ENCODE data around the gene SUCLA2.
"Not testable (repeated sequence)": the region's sequence is repeated elsewhere in the genome, so short reads cannot be mapped to it uniquely, and the experiment has no call there.

SUCLA2 gene

GRCh38 chr13:48018637-48019036 lies 17.6 kb upstream of the SUCLA2 start:
- DNase-seq (ENCODE audit: insufficient read length) = no peak
- TF ChIP-seq TAF1 (IDR thresholded peaks at IDR 0.05; ENCODE audit: borderline replicate concordance, low read depth, low read length) (no peak), POLR2AphosphoS5 (IDR thresholded peaks at IDR 0.05; ENCODE audit: low read depth, low read length) (no peak), POLR2A (IDR thresholded peaks at IDR 0.05; ENCODE audit: low read depth, low read length) (no peak)
- FAIRE-seq = no peak

- FAIRE-seq (no peak), DNase-seq (ENCODE audit: insufficient read length) (no peak)
- TF ChIP-seq POLR2A (IDR thresholded peaks at IDR 0.05; ENCODE audit: low read depth, low read length) (no peak), TAF1 (IDR thresholded peaks at IDR 0.05; ENCODE audit: borderline replicate concordance, low read depth, low read length) (no peak), POLR2AphosphoS5 (IDR thresholded peaks at IDR 0.05; ENCODE audit: low read depth, low read length) (no peak)
Measured at GRCh38 chr13:48014359-48014758, 13.3 kb upstream of the SUCLA2 start.

- TF ChIP-seq POLR2AphosphoS5 (IDR thresholded peaks at IDR 0.05; ENCODE audit: low read depth, low read length) (no peak), TAF1 (IDR thresholded peaks at IDR 0.05; ENCODE audit: borderline replicate concordance, low read depth, low read length) (no peak), POLR2A (IDR thresholded peaks at IDR 0.05; ENCODE audit: low read depth, low read length) (no peak)
- FAIRE-seq = no peak
- DNase-seq (ENCODE audit: insufficient read length) = no peak
Measured at GRCh38 chr13:48012668-48013067, 11.6 kb upstream of the SUCLA2 start.

GRCh38 chr13:48010698-48011097 lies 9.6 kb upstream of the SUCLA2 start:
- TF ChIP-seq POLR2A (IDR thresholded peaks at IDR 0.05; ENCODE audit: low read depth, low read length) (no peak), TAF1 (IDR thresholded peaks at IDR 0.05; ENCODE audit: borderline replicate concordance, low read depth, low read length) (no peak), POLR2AphosphoS5 (IDR thresholded peaks at IDR 0.05; ENCODE audit: low read depth, low read length) (no peak)
- no peak for FAIRE-seq
- DNase-seq (ENCODE audit: insufficient read length) = no peak

- FAIRE-seq = no peak
- no peak for DNase-seq (ENCODE audit: insufficient read length)
- TF ChIP-seq TAF1 (IDR thresholded peaks at IDR 0.05; ENCODE audit: borderline replicate concordance, low read depth, low read length) (no peak), POLR2AphosphoS5 (IDR thresholded peaks at IDR 0.05; ENCODE audit: low read depth, low read length) (no peak), POLR2A (IDR thresholded peaks at IDR 0.05; ENCODE audit: low read depth, low read length) (no peak)
Measured at GRCh38 chr13:48009284-48009683, 8.2 kb upstream of the SUCLA2 start.

GRCh38 chr13:48006396-48006795 lies 5.3 kb upstream of the SUCLA2 start:
- DNase-seq (ENCODE audit: insufficient read length) (no peak), FAIRE-seq (no peak)
- no peak for TF ChIP-seq POLR2A (IDR thresholded peaks at IDR 0.05; ENCODE audit: low read depth, low read length)
- TF ChIP-seq TAF1 (IDR thresholded peaks at IDR 0.05; ENCODE audit: borderline replicate concordance, low read depth, low read length) = no peak
- TF ChIP-seq POLR2AphosphoS5 (IDR thresholded peaks at IDR 0.05; ENCODE audit: low read depth, low read length) = no peak

GRCh38 chr13:48004201-48004600 lies 3.1 kb upstream of the SUCLA2 start:
- DNase-seq (ENCODE audit: insufficient read length) (no peak), FAIRE-seq (no peak)
- no peak for TF ChIP-seq TAF1 (IDR thresholded peaks at IDR 0.05; ENCODE audit: borderline replicate concordance, low read depth, low read length)
- no peak for TF ChIP-seq POLR2A (IDR thresholded peaks at IDR 0.05; ENCODE audit: low read depth, low read length)
- no peak for TF ChIP-seq POLR2AphosphoS5 (IDR thresholded peaks at IDR 0.05; ENCODE audit: low read depth, low read length)

- peak; percentile 38 for FAIRE-seq
- DNase-seq (ENCODE audit: insufficient read length) = not testable (repeated sequence)
Measured at GRCh38 chr13:48001999-48002398, 926 bp upstream of the SUCLA2 start.

- no peak for FAIRE-seq
Measured at GRCh38 chr13:48000559-48001113, 437 bp downstream of the SUCLA2 start.

GRCh38 chr13:47999973-48000372 lies 1.1 kb downstream of the SUCLA2 start:
- DNase-seq (ENCODE audit: insufficient read length) (no peak), FAIRE-seq (no peak)
- no peak for TF ChIP-seq POLR2A (IDR thresholded peaks at IDR 0.05; ENCODE audit: low read depth, low read length)
- TF ChIP-seq POLR2AphosphoS5 (IDR thresholded peaks at IDR 0.05; ENCODE audit: low read depth, low read length) = no peak
- TF ChIP-seq TAF1 (IDR thresholded peaks at IDR 0.05; ENCODE audit: borderline replicate concordance, low read depth, low read length) = no peak

More at GRCh38 chr13:48000559-48001113, 437 bp downstream of the SUCLA2 start:
- DNase-seq (ENCODE audit: insufficient read length) = no peak
- TF ChIP-seq POLR2AphosphoS5 (IDR thresholded peaks at IDR 0.05; ENCODE audit: low read depth, low read length) (no peak), POLR2A (IDR thresholded peaks at IDR 0.05; ENCODE audit: low read depth, low read length) (no peak), TAF1 (IDR thresholded peaks at IDR 0.05; ENCODE audit: borderline replicate concordance, low read depth, low read length) (no peak)

- DNase-seq (ENCODE audit: insufficient read length) = no peak
- no peak for TF ChIP-seq TAF1 (IDR thresholded peaks at IDR 0.05; ENCODE audit: borderline replicate concordance, low read depth, low read length)
- TF ChIP-seq POLR2A (IDR thresholded peaks at IDR 0.05; ENCODE audit: low read depth, low read length) = no peak
- TF ChIP-seq POLR2AphosphoS5 (IDR thresholded peaks at IDR 0.05; ENCODE audit: low read depth, low read length) = no peak
- FAIRE-seq = no peak
Measured at GRCh38 chr13:47997384-47997783, 3.7 kb downstream of the SUCLA2 start.

GRCh38 chr13:47991859-47992258 lies 9.2 kb downstream of the SUCLA2 start:
- TF ChIP-seq POLR2A (IDR thresholded peaks at IDR 0.05; ENCODE audit: low read depth, low read length) = no peak
- no peak for TF ChIP-seq POLR2AphosphoS5 (IDR thresholded peaks at IDR 0.05; ENCODE audit: low read depth, low read length)
- TF ChIP-seq TAF1 (IDR thresholded peaks at IDR 0.05; ENCODE audit: borderline replicate concordance, low read depth, low read length) = no peak
- no peak for FAIRE-seq
- DNase-seq (ENCODE audit: insufficient read length) = no peak
